Measurements from ENCODE around the gene CEACAM20.

DNA sequence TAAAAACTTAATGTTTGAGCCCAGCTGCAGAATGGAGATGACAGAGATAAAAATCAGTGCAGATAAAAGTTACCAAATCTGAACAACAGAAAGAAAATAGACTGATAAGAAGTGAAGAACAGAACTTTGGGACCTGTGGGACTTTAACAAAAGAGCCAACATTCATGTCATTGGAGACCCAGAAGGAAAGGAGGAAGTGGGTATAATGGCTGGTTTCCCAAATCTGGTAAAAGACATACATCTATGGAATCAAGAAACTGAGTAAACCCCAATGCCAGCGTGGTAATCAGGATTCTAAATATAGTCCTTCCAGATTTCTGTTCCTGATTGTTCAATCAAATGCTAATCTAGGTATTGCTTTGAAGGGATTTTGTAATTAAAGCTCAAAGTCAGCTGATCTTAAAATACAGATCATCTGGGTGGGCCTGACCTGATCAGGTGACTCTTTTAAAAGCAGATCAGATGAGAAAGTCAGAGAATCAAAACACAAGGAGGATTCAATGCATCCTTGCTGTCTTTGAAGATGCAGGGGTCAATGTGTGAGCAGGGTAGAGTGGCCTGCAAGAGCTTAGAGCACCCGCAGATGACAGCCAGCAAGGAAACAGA, 25.3 kb upstream of the CEACAM20 start:
- TF ChIP-seq SUZ12 (IDR thresholded peaks at IDR 0.05), result no peak
- TF ChIP-seq FOXM1 (IDR thresholded peaks at IDR 0.05; ENCODE audit: borderline replicate concordance), result no peak
- TF ChIP-seq NFRKB (IDR thresholded peaks at IDR 0.05), result no peak
